ENCODE results near the gene MDH2.

- TF ChIP-seq YY1 (IDR thresholded peaks at IDR 0.05; ENCODE audit: insufficient read depth, insufficient read length) (no peak), ZNF274 (IDR thresholded peaks at IDR 0.05; ENCODE audit: low read depth, low read length) (no peak), SUZ12 (IDR thresholded peaks at IDR 0.05; ENCODE audit: extremely low read depth, insufficient read depth, insufficient read length) (no peak)
These were observed 38.2 kb downstream of the MDH2 start for GRCh38 chr7:76086070-76086469.

Data from NT2/D1 (cell line).